NCI-H2081 (cell line): Measurements from ENCODE around the gene RHOH.

Source experiments
- DNase-seq, 2 experiments: peaks; one replicate each; lab custom pipeline; 2025; lab: John Stamatoyannopoulos, UW

The RHOH gene

DNA sequence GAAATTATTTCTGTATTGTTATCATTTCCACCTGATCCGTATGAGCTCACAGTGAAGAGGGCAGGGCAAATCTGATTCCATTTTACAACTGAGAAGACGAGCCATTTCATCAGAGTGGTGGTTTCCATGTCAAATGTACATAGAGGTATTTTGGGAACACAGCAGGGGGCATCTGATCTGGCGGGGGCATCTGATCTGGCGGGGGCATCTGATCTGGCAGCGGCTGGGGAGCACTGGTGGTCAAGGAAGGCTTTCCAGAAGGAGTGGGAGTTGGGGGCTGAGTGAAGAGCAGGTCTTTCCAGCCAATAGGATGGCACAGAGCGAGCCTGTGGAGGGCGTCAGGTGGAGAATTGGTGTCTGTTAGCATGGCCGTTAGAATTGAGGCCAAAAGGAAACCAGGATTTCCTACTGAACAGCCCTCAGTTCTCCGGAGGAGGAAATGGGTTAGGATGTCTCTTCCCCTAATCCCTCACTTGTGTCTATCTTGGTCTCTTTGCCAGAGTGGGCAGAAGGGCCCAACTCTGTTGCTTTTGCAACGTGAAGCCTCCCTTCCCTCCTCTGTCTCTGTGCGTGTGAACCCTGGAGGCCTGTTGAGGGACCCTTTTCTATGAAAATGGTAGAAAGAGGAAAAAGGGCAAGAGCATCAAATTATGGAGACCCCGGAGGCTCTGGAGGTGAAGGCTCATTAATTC, 41.3 kb downstream of the RHOH start:
- DNase-seq: no peak

DNA sequence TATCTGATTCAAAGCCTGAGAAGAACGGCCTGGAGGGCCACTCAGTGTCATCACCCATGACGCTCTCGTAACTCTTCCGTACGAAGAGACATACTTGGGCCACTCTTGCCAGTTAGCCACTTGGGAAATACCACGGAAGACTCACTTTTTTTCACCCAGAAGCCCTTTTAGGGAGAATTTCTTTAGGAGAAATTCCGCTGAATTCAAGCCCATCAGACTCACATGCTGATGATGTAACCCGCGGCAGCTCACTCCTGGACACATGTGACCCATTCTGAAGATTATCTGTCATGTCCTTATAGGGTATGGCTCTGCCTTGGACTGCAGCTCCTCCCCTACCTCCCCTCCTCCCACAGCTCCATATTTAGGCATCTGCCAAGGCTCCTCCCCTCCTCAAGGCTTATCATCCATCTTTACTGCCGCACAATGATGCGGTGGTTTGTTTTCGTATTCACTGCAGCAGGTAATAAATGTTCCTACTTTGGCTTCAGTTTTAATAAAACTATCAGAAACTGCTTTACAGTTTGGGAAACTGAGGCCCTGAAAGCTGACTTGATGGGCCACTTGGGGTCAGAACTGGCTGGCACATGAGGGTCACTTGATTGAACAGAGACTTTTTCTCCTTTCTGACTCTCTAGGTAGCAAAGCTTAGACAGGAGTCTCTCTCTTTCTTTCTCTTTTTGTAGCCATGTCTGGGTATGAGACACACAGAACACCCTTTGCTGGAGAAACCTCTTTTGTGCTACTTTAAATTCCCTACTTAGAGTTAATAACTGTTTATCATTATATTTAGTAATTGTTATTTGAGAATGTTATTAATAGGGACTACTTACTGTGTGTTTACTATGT, 42.1 kb downstream of the RHOH start:
- no peak for DNase-seq

DNA sequence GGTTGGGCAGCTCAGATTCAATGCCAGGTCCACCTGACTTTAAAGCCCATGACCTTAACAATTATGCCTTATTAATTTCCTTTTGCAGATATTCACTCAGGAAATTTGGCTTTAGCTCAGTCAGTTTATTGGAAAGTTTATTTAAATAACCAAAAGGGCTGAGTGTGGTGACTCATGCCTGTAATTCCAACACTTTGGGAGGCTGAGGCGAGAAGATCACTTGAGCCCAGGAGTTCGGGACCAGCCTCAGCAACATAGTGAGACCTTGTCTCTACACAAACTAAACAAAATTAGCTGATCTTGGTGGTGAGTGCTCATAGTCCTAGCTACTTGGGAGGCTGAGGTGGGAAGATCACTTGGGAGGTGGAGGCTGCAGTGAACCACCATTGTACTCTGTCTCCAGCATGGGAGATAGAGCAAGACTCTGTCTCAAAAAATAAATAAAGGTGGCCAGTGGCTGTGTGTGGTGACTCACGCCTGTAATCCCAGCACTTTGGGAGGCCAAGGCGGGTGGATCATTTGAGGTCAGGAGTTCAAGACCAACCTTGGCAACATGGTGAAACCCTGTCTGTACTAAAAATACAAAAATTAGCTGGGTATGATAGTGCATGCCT, 43.3 kb downstream of the RHOH start:
- DNase-seq: no peak

DNA sequence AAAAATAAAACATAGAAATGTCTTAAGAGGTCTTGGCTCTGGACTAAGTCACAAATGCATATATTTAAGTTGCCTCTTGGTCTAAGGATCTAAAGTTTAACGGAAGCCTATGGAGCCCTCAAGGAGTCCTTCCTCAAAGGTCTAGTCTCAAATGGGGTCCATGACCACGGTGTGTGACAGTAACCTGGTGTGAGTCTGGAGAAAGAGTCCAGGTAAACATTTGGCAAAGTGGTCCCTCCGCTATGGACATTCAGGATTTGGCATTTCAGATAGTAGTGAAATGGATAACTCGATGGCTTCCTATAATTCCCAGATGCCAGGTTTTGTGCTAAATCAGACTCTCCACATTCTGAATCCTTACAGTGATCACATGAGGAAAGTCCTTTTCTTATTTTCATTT, 44.2 kb downstream of the RHOH start:
- DNase-seq: no peak

DNA sequence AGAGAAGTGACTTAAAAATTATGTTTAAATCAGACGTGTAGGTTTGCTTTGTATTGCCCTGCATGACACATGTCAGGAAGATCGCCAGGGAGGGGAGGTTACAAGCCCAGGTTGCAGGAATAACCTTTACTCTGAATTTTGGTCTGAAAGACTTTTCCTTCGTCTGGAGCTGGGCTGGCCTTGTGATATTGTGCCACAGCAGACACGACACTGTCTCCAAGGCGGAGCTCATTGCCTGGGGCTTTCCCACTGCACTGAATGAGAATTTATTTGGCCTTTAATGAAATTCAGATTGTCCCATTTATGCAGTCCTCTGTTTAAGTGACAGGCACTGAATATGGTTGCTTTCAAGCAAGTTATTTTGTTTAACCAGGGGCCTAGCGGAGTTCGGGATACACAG, 45.1 kb downstream of the RHOH start:
- no peak for DNase-seq

DNA sequence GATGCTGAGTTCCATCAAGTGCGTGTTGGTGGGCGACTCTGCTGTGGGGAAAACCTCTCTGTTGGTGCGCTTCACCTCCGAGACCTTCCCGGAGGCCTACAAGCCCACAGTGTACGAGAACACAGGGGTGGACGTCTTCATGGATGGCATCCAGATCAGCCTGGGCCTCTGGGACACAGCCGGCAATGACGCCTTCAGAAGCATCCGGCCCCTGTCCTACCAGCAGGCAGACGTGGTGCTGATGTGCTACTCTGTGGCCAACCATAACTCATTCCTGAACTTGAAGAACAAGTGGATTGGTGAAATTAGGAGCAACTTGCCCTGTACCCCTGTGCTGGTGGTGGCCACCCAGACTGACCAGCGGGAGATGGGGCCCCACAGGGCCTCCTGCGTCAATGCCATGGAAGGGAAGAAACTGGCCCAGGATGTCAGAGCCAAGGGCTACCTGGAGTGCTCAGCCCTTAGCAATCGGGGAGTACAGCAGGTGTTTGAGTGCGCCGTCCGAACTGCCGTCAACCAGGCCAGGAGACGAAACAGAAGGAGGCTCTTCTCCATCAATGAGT, 46.6 kb downstream of the RHOH start:
- DNase-seq: no peak

DNA sequence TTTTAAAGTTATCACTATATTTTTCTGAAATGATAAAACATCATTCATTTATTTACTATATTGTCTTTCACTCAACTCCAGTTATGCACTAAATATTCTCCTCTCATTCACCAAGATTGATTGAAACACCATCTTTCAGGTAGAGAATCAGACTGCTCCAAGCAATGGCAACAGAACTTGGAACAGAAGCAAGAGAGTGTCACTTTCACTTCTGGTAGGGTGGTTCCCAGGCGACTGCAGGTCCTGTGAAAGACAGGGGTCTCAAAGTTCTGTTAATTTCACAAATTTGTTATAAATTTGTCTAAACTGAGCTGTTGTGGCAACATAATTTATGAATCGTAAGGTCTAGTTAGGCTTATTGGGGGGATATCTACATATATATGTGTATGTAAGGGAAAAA, 47.8 kb downstream of the RHOH start:
- no peak for DNase-seq

DNA sequence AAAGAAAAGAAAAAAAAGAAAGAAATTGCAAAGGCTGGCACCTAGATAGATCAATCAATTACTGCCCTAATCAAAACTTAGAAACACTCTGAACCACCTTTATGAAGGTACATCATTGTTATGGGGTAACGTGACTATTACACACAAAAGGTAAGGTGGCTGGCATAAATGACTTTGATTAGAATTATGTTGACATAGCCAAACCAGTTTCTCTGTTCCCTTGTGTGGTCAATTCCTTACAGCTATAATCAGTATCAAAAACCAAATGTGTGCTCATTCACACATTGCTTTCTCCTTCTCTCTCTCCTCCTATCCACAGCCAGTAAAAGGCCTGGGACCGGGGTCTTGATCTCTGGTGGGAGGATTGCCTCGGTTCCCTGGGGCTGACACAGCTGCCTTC, 48.7 kb downstream of the RHOH start:
- DNase-seq: no peak

DNA sequence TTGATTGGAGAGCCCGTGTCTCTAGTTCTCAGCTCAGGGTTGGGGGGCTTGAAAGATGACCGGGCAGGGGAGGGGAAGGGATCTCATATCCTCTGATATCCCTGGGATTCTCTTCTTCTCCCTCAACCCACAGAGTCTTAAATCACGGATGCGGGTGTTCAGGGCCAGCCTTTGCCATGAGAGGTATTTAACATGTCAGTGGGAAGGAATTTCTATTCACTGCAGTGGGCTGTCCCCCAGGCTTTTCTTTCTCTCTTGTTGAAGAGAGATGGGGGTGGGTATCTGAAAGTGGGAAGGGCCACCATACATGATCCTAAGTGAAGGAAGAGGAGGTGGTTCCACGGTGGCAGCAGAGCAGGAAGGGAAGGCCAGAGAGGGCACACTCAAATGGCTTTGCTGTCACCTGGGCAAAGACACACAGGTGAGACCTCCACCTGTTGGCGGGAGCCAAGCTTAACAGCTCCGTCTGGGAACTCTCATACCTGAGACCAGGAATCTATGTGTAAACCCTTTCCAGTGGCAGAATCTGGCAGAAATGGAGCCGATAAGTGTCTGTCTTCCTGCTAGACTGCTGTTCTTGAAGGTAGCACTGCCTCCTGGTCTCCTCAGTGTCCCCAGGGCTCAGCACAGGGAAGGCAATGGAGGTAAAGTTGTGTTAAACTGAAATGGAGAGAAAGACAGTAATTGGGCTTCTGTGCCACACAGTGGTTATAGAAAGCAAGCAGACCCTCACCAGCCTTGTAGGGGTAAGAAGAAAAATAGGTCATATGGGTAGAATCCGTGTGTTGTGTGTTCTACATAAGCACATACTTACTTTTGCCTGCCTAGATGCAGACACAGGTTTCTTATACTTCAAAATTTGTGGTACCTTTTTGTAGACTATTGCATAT, 49.4 kb downstream of the RHOH start:
- no peak for DNase-seq

DNA sequence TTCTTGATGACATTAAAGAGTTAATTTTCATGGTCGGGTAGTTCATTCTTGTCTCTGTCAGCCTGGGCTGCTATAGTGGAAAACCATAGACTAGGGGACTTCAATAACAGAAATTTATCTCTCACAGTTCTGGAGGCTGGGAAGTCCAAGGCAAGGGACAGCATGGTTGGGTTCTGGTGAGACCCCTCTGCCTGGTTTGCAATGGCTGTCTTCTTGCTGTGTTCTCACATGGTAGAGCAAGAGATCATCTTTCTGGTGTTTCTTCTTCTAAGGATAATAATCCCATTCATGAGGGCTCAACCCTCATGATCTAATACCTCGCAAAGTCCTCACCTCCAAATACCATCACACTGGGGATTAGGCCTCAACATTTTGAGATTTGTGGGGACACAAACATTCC, 50.1 kb downstream of the RHOH start:
- DNase-seq: no peak

DNA sequence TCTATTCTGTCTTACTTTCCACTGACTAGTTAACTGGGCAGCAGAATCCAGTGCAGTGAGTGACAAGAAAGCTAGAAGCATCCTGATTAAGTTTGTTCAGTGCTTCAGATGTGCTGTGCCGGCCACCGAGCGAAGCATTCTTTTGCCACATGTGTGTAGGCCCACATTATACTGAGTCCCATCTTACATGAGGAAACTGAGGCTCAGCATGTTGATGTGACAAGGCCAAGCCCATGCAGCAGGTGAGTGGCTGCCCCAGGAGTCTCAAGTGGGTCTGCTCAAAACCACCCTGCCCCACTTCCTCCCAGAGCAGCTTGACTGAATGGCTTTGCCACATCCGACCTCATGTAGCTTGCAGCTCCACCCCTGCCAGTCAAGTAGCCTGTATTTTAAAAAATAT, 50.5 kb downstream of the RHOH start:
- DNase-seq: no peak

DNA sequence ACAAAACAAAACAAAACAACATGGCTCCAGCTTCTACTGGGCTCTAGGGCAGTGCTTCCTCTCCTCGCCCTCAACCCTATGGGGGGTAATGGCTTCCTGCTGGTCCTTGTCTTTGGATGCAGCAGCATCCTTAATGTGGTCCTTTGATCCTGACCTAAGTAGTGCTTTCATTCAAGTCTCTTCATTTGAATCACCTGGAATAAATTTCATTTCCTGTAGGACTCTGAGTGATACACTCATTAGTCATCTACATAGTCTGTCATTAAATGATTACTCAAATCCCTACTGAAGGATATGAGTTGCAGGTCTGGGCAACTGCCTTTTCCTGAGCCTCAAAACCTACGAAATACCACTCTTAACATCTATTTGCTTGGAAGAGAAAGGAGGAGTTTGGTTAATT, 54.5 kb downstream of the RHOH start:
- DNase-seq: no peak

DNA sequence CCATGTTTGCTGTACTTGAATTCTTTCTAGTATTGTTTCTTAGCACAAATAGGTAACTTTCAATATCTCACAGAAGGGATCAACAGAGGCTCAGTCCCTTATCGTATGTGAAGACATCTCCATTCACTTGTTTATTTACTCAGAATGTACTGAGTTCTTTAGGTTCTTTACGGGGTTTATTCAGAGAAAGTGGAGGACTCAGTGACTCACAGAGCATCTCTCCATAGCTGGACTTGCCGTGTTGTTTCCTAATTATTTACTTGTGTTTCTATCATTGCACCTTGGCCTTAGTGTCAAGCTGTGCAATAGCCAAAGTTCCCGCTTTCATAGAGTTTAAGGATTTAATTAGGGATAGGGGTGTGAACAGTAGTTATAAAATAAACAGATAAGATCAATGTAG, 57.1 kb downstream of the RHOH start:
- DNase-seq: no peak

DNA sequence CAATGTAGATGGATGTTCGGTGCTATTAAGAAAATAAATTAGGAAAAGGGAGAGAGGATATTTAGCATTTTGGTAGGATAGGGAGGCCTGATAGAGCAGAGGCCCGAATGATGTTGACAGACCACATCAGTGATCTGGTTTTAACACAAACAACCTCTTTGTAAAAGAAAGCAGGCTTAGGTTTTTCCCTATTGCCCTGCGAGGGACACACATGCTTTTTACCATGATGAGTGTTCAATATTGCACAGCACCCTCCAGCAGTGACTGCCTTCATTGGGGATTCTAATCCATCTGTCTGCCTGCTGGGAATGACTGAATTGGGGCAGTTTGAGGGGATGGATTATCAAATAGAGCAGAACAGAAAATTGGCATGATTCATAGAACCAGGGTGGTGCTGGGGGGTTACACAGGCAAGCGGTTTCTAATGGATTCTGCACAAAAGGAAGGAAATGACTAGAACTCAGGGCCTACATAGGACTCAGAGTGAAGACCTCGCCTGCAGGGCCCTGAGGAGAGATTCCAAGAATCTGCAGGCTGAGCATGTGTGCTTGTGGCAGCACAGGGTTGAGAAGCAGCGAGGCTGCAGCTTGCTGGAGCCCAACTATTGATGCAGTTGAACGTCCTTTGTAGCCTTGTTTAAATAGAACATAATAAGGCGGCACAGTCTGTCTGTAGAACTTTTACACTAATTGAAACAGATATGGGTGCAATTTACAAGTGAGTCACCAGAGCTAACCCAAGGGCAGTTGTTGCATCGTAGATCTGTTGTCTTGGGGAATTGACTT, 58.0 kb downstream of the RHOH start:
- peak in 1 of 2 experiments; percentile 18 for DNase-seq

DNA sequence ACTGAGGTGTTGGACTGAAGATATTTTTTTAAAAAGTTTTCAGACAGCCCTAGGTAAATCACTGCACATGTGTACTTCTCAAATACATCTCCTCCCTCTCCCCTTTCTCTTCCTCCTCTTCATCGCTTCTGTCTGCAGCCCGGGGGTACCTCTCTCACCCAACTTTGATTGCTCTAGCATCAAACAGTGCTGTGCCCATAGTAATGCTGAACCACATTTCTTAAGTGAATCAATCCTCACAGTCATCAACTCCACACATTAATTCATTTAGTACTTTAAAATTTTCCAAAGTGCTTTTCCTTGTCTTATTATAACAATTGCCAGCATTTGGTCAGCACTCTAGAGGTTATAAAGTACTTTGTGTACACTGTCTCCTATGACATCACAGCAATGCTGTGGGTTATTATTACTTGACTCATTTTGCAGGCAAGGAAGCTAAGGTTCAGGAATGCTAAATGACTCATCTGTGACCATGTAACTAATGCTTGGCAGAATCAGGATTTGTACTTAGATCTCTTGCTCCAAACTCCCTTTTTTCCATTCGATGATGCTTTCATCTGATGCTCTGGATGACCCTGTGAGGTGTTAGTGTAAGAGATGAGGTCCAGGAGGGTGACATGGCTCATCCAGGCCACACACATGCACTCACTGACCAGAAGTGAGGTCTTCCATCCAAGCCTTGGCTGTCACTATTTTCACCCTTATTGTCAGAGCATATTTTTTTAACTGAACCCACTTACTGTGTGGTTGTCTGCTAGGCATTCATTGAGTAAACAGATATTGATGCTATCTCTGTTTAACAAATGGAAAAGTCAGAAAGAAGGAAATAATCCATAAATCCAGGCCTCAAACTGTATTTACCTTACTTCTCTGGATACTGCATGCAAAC, 58.8 kb downstream of the RHOH start:
- DNase-seq: no peak

DNA sequence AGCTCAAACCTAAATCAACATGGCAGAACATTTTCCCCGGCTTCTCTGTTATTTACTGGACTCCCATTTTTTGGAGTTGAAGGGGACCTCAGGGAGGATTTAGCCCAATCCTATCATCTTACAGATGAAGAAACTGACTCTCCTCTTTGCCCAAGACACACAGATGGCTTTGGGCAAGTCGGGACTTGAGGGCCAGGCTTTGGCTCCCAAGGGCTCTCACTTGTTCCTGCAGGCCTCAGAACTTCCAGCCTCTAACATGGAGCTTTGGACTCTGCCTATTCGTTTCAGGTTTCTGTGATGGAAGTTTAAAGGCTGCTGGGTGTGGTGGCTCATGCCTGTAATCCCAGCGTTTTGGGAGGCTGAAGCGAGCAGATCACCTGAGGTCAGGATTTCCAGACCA, 59.5 kb downstream of the RHOH start:
- no peak for DNase-seq

DNA sequence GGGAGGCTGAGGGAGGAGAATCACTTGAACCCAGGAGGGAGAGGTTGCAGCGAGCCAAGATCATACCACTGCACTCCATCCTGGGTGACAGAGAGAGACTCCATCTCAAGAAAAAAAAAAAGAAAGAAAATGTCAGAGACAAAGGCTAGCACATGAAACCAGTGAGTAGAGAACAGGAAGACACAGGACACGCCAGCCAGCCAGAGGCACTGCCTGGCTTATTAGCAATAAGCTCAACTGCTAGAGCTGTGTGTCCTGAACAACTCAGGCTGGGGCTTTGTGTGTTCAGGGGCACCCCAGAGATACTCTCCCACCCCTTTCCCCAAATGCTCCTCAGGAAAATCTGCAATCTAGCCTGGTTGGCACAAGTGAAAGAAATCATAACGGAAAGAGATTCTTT, 60.0 kb downstream of the RHOH start:
- DNase-seq: no peak

DNA sequence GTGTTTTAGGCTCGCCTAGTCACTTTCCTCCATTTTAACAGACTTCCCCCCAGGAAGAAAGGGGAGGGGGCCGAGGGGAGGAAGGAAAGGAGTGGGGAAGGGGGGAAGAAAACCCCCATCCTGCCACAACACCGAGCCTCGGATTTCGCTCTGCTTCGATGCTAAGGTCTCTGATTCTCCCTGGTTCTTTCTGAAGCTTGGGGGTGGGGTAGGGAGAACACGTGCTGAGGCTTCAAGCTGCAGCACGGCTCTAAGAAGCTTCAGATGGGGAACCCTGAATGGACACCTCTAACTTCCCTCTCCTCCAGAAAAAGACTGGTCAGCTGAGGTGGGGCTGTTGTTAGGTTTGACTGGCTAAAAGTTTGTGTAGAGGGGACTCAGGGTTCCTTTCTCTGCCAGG, 61.8 kb downstream of the RHOH start:
- DNase-seq: no peak

DNA sequence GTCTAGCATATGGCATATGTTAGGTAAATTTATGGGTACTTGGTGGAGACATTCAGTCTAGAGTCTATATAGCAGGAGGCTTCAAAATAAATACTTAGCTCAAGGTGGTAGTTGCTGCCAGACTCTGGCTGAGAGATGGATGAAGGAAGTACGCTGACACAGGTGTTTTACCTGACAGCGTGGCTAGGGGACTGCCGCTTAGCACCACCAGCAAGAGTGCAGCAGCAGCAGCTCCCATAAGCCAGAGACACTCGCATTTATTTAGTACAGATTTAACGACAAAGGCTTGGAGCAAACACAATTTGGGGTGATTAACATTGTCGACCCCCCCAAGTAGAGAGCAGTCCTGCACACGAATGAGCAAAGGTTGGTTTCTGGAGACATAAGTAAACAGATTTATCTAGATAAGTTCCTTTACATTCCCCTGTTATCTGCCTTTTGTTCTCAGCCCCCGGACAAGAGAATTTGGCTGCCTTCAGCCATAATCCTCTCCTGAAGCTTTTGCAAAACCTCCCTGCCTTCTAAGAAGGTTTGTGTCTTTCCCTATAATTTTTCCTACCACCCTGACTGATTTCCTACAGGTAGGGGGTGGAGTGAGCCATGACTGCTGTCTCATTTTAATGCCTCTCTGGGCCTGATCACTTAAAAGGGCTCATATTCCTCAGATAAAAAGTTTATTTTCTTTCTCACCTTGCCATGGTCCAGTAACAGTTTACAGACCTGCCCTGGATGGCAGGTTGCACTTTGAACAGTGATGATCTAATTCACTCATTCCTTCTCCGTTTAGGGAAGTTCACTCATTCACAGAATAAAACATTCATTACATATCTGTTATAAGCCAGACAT, 64.6 kb downstream of the RHOH start:
- no peak for DNase-seq
